GM12873 (cell line): ENCODE data around the gene DICER1.

Experiments
- CTCF ChIP-seq: IDR thresholded peaks from 2 replicates; pipeline ENCODE4 v1.5.1; 2012; ENCODE audit warnings: low read depth, mild to moderate bottlenecking, moderate library complexity, low read length, control low read depth; ENCODE audit not compliant: insufficient read depth; ENCODE audit errors: missing control alignments

DICER1 gene

GRCh38 chr14:95190857-95191256 is 33.5 kb upstream of the DICER1 start:
- no peak for TF ChIP-seq CTCF

- no peak for TF ChIP-seq CTCF
Measured at GRCh38 chr14:95190346-95190840, 33.1 kb upstream of the DICER1 start.

DNA sequence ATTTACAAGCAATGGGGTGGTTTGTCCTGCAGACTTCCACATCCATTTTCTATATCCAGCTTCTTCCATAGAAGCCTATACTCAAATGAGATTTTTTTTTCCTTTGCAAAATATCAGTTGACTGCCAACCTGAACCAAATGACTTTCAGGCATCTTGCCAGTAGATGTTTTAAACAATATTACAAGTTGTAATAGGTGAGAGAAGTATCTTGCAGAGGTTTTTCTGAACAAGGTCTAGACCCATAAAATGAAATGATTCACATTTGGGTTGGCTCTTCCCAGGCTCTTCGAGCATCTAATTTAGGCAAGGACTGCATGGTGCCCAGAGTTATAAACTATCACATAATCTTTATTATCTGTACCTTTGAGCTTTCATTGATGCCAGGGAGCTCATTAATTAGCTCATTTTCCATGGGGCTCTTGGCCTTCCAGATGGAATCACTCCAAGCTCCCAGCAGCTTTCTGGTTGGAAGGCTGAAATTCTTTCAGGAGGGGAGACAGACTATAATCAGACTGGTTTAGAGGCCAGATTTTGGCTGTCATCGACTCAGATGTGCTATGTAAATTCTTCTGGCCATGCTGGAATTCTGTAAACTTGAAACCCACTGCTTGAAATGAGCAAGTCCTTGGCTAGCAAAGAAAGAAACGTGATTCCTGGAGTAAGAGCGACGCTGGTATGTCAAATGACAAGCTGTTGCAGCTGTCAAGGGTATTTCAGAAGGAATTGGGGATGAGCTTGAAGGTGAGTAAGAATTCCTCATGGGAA is 32.2 kb upstream of the DICER1 start:
- TF ChIP-seq CTCF: no peak

- TF ChIP-seq CTCF: no peak
Measured at GRCh38 chr14:95188380-95188779, 31.1 kb upstream of the DICER1 start.

DNA sequence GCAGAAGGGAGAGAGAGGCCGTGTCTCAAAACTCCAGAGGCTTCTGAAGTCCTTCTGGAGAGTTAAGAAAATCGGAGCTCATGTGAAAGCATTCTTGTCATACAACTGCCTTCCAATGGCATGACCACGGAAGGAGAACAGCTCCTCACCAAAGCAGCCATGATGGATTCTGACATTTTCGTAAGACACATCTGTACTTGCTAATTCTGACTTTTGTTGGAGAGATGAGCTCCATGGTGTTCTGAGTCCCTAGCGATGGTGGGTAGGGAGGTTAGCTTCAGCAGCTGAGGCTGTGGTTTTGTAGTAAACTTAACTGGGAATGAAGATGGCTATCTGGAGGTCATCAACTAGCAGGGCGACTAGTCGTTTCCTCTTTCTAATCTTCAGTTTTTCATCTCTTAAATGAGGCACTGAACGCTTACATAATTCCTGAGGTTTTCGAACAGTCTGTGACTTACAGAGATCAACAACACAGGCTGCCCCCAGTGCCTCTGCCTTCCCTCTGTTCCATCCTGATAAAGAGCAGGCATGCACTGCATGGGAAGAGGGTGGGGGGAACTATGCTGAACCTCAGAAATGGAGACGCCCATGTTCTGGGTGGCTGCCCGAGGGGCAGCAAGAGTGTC is 28.6 kb upstream of the DICER1 start:
- TF ChIP-seq CTCF: no peak

GRCh38 chr14:95185033-95185766 is 27.9 kb upstream of the DICER1 start:
- TF ChIP-seq CTCF: no peak

DNA sequence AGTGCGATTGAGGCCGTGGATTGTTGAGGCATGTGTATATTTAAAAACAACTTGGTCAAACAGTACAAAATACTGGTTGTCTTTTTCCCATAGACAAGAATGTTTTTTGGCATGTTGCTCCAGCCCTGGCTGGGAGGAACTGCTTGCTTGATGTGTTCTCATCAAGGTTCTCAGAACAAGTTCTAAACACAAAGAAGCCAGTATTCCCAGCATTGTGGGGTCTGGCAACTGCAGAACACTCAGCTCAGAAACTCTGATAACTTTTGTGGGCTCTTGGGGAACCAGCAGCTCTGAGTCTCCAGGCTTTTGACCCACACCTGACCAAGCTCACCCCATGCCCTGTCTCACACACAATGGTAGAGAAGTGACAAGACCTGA is 27.1 kb upstream of the DICER1 start:
- no peak for TF ChIP-seq CTCF
